Skeletal muscle tissue (tissue), 4 donors: ENCODE data around the gene ARHGEF7. TPM values are rescaled to one million over a fixed set of nuclear protein-coding genes. Genes with fewer than 3 reads are reported as not detected.

Experiments
- H3K27ac ChIP-seq: one replicate; pipeline ENCODE4 v1.7.0; 2013; ENCODE audit warnings: mild to moderate bottlenecking, low read depth, low read length, inconsistent platforms
- H3K27me3 ChIP-seq, 3 donors: one replicate each; pipeline ENCODE4 v1.7.0; 2013; ENCODE audit warnings: low read length in 3 of 3; ENCODE audit not compliant: control insufficient read depth in 3 of 3, insufficient read depth in 3 of 3
- H3K36me3 ChIP-seq, 3 donors: one replicate each; pipeline ENCODE4 v1.7.0; 2013; ENCODE audit warnings: low read length in 3 of 3; ENCODE audit not compliant: control insufficient read depth in 3 of 3, insufficient read depth in 3 of 3
- H3K4me1 ChIP-seq, 3 donors: one replicate each; pipeline ENCODE4 v1.7.0; 2013; ENCODE audit warnings: low read length in 3 of 3, mild to moderate bottlenecking in 3 of 3; ENCODE audit not compliant: control insufficient read depth in 3 of 3, insufficient read depth in 3 of 3
- H3K4me3 ChIP-seq, 3 donors: one replicate each; pipeline ENCODE4 v1.7.0; 2013; ENCODE audit warnings: low read length in 3 of 3
- H3K9ac ChIP-seq, 3 donors: one replicate each; pipeline ENCODE4 v1.7.0; 2013; ENCODE audit warnings: low read length in 3 of 3, mild to moderate bottlenecking in 3 of 3, moderate library complexity in 2 of 3, low read depth in 1 of 3
- H3K9me3 ChIP-seq, 3 donors: one replicate each; pipeline ENCODE4 v1.7.0; 2013; ENCODE audit warnings: low read length in 3 of 3; ENCODE audit not compliant: control insufficient read depth in 3 of 3
- total RNA-seq: library from RNA; depleted of rRNA; stranded (reverse); fragments of >200 nt; gene quantifications from one replicate; pipeline ENCODE4 v1.2.3, GENCODE V29; 2014
- donor health status: Osteomylitis.

Gene ARHGEF7
- total RNA-seq, 1 donor from 2014 or later: 99.7 TPM

DNA sequence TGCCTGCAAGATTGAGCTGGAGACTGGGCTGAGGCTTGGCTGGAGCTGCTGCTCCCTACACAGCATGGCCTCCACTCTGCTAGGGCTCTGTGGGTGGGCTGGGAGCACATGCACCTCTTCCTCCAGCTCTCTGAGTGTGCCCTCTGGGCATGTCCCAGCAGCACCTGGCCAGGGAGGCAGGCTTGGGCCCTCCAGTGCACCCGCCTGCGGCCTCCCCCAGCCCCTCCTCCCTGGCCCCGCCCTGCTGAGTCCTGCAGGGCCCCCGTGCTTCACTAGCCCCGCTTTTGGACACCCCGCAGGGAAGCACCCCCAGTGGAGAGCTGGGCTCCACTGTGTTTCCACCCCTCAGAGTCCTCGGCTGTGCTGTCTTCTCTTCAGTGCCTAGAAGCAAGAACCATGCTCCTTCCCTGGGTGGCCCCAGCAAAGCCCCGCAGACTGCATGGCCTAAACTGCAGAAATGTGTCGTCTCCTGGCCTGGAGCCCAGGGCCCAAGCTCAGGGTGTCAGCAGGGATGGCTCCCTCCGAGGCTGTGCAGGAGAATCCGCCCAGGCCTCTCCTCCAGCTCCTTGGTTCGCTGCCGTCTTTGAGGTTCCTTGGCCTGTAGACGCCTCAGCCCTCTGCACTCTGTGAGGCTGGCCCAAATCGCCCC lies 200.4 kb downstream of the ARHGEF7 start:
- Histone ChIP-seq H3K4me1 (no peaks in the 10 kb centered on the region), H3K4me3 (no peak overlapping the region), H3K9me3 (peaks cover 0 to 4% (median 0%) of the 10 kb centered on the region in 3 donors), H3K27me3 (no peaks in the 10 kb centered on the region), H3K36me3 (peaks cover 6 to 12% (median 8%) of the 10 kb centered on the region in 3 donors), H3K9ac (no peak overlapping the region), H3K27ac (no peak overlapping the region)

DNA sequence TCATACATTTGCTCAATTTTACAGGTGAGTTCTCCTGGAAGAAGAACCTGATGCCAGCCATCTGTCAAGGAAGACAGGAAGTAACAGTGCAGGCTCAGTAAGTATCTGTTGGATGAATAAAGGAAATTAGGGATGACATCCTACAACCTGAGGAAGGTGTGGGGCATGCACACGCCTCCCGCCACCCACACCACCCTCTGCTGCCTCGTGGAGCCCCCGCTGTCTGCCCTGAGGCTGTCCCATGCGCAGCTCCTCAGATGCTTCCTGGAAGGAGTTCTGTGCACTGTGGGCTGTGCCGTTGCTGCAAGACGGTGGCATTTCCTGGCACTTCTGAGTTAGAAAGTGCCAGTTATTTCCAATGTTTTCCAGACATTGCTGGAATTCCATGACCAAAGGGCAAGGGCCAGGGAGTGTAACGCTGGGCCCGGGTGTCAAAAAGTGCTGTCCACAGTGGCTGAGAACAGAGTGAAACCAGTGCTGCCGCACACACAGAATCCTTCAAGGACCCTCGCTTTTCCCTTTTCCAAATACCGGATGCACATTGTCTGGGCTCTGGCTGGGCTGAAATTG lies 201.1 kb downstream of the ARHGEF7 start:
- Histone ChIP-seq H3K9ac (no peak overlapping the region), H3K4me3 (no peak overlapping the region), H3K36me3 (peaks cover 5 to 12% (median 6%) of the 10 kb centered on the region in 3 donors), H3K27me3 (no peaks in the 10 kb centered on the region), H3K27ac (no peak overlapping the region), H3K9me3 (peaks cover 0 to 4% (median 0%) of the 10 kb centered on the region in 3 donors), H3K4me1 (no peaks in the 10 kb centered on the region)

DNA sequence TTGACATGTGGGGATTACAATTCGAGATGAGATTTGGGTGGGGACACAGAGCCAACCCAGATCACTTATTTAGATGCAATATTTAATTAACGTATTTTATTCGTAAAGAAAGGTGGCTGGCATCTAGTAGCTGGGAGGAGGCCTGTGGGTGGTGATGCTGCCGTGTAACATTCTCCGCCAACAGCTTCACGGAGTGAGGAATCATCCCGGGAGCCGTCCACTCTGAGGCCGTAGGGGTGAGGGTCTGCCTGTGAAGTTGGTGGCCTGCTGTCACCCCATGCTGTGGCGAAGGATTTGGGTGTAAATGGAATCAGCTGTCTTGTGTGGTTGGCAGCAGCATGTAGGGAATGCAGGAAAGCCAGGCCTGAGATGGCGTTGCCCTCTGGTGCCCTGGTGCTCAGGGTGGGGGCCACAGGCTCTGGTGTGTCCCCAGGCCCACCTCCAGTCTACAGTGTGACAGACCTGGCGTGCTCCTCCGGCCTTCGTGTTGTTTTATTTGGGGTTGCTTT lies 202.0 kb downstream of the ARHGEF7 start:
- Histone ChIP-seq H3K36me3 (peaks cover 5 to 12% (median 6%) of the 10 kb centered on the region in 3 donors), H3K4me1 (no peaks in the 10 kb centered on the region), H3K4me3 (no peak overlapping the region), H3K27ac (no peak overlapping the region), H3K27me3 (no peaks in the 10 kb centered on the region), H3K9ac (no peak overlapping the region), H3K9me3 (peaks cover 0 to 4% (median 0%) of the 10 kb centered on the region in 3 donors)

DNA sequence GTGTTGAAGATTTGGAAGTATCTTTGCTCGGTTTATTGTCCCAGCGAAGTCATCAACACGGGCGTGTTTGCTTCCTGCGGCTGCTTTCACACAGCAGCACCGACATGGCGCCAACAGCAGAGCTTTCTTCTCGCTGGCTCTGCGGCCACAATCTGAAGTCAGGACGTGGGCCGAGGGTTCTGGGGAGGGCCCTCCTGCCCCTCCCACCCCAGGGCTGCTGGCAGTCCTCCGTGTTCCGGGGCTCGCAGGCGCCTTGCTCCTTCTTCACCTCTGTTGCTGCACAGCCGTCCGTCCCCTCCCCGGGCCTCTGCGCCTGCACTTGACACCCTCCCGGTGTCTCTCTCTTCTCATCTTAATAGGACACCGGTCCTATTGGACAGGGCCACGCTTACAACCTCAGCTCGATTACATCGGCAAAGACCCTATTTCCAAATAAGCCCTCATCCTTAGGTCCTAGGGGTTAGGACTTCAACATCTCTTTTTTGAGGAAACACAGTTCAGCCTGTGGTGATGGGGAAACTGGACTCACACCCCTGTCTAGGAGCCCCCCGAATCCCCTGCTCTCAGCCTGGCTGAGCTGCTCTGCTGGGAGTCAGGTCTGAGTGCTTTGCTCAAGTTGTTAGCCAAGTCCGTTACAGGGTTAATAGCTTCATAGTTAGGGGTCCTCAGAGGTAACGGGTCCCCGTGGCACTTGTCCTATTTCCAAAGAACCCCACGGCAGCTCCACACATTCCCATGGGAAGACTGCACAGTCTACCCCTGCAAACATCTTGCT lies 202.6 kb downstream of the ARHGEF7 start:
- H3K27ac ChIP-seq: no peak overlapping the region
- H3K9me3 ChIP-seq: peaks cover 0 to 2% (median 0%) of the 10 kb centered on the region in 3 donors
- H3K4me3 ChIP-seq: no peak overlapping the region
- no peaks in the 10 kb centered on the region for H3K4me1 ChIP-seq
- no peak overlapping the region for H3K9ac ChIP-seq
- H3K36me3 ChIP-seq: peaks cover 3 to 12% (median 6%) of the 10 kb centered on the region in 3 donors
- no peaks in the 10 kb centered on the region for H3K27me3 ChIP-seq

DNA sequence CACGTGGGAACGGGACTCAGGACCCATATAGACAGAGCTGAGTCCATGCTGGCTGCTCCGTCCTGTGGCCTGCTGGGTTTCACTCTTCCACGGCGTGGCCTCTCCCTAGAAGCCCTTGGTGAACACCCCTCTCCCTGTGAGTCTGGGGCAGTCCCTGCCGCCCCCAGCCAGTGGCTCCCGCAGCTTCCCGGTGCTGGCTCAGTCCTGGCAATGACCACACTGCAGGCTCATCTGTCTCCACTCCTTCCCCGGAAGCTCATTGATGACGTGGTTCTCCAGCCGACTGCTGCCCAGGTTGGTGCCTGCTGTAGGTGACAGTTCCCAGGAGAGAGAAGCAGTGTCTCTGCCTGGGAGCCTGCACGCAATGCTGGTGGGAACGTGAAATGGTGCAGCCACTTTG lies 203.3 kb downstream of the ARHGEF7 start:
- no peak overlapping the region for H3K9ac ChIP-seq
- peaks cover 3 to 12% (median 6%) of the 10 kb centered on the region in 3 donors for H3K36me3 ChIP-seq
- no peaks in the 10 kb centered on the region for H3K4me1 ChIP-seq
- peaks cover 0 to 3% (median 0%) of the 10 kb centered on the region in 3 donors for H3K27me3 ChIP-seq
- no peak overlapping the region for H3K27ac ChIP-seq
- H3K9me3 ChIP-seq: no peaks in the 10 kb centered on the region
- H3K4me3 ChIP-seq: no peak overlapping the region

DNA sequence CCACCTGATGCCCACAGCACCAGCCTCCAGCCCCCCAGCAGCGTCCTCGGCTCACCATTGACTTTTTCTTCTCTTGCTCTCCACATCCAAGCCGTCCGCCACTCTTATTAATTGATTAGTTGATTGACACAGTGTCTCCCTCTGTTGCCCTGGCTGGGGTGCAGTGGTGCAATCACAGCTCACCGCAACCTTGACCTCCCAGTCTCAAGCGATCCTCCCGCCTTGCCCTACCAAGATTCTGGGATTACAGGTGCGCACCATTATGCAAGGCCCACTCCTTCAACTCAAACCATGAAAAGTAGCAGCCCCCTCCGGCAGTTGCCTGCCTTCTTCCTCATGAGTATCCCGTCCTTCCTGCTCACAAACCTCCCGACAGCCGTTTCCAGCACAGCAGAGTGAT lies 204.4 kb downstream of the ARHGEF7 start:
- Histone ChIP-seq H3K9ac (no peak overlapping the region), H3K4me3 (no peak overlapping the region), H3K9me3 (no peaks in the 10 kb centered on the region), H3K27ac (no peak overlapping the region), H3K36me3 (peaks cover 3 to 10% (median 6%) of the 10 kb centered on the region in 3 donors), H3K4me1 (no peaks in the 10 kb centered on the region), H3K27me3 (peaks cover 0 to 3% (median 0%) of the 10 kb centered on the region in 3 donors)

DNA sequence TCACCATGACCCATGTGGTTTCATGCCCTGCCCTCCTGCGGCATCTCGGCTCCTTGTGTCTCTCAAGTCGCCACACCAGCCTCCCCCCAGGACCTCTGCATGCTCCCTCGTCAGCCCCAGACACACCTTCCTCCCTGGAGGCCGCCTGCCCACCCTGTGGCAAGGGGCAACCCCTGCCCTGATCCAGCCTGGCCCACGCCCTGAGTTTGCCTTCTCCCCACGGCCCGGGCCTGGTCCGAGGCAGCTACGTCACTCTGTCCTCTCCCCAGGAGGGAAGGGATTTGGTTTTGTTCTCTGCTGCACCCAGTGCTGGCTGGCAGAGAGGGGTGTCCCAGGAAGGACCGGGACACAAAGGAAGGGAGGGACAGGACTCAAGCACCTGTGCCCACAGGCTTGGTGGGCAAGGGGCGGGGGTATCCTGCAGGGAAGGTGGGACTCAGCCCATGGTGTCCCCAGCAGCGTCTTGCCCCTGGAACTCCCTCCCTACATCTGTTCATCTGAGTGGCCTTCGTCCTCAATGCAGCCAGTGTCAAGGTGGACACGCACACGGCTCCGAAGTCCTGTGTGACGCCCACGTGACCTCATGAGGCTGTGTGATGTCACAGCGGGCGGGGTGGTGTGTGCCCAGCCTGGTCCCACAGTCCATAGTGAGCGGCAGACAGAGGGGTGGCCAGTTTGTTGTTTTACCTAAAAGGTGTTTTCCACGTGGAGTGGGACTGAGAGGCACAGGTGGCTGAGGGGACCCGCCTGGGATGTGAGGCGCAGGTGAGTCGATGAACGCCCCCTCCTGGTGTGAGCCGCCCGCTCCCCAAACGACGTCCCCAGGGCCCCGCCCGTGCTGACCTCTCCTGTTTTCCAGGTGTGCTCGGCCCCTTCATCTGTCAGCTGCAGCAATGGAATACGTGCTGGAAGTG lies 205.1 kb downstream of the ARHGEF7 start, which contains the start of gene TEX29:
TSS of gene TEX29 (plus strand) at position 645 of the 914 bp plus-strand sequence. CDS start at position 894, 249 bp downstream.
- H3K36me3 ChIP-seq: peaks cover 3 to 10% (median 6%) of the 10 kb centered on the region in 3 donors
- peaks cover 0 to 3% (median 0%) of the 10 kb centered on the region in 3 donors for H3K27me3 ChIP-seq
- H3K4me3 ChIP-seq: no peak within 1 kb of the TSS
- H3K4me1 ChIP-seq: no peaks in the 10 kb centered on the region
- H3K9ac ChIP-seq: no peak within 1 kb of the TSS
- H3K27ac ChIP-seq: no peak within 1 kb of the TSS
- H3K9me3 ChIP-seq: no peaks in the 10 kb centered on the region

DNA sequence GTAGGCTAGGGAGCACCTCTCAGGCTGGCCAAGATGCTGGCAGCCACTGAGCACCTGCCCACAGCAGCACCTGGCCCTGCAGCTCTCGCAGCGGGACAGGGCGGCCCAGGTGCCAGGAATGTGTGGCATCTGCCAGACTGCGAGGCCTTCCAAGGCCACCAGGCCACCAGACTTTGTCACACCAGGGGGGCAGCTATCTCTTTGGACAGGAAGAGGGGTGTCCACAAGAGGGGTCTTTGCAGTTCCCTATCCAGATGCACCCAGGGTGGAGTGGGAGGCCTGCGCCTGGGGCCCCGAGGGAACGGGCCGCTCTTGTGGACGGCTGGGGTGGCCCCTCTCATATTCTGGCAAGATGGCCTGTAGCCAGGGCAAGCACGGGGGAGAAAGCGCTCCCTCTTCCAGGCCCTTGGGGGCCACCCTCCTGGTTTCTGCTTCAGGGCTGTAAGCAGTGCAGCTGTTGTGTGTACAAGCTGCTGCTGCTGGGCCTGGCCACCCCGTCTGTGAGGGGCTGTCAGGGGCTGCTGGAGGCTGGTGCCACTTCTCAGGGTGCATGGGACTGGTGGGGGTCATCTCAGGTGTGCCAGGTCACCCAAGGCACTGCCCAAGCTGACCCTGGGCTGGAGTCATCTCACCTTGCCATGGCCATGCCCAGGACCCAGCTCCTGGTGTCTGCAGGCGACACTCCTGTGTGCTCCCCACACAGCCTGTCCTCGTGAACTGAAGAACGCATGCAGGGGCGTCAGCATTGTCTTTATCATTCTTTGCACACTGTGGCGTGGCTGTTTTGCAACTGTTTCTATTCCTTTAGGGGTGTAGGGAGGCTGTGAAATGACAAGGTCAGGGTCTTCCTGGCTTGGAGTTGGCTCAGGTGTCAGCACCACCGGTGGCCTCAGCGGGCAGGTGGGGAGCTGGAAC lies 207.1 kb downstream of the ARHGEF7 start:
- Histone ChIP-seq H3K9me3 (no peaks in the 10 kb centered on the region), H3K27ac (no peak overlapping the region), H3K4me3 (no peak overlapping the region), H3K36me3 (peaks cover 0 to 4% (median 0%) of the 10 kb centered on the region in 3 donors), H3K4me1 (no peaks in the 10 kb centered on the region), H3K27me3 (peaks cover 0 to 3% (median 0%) of the 10 kb centered on the region in 3 donors), H3K9ac (no peak overlapping the region)
